Measurements from ENCODE around the gene CENPA.

CENPA gene

GRCh38 chr2:26820932-26821331 lies 35.1 kb downstream of the CENPA start:
- H3K27me3 ChIP-seq (ENCODE audit: insufficient read depth, low read length): no peaks in the 10 kb centered on the region; the same call in 1 of the 2 replicates
- no peak overlapping the region for H3K9ac ChIP-seq (ENCODE audit: low read depth, low read length)
- H3K4me1 ChIP-seq (ENCODE audit: insufficient read depth, low read length): no peaks in the 10 kb centered on the region
- H3K9me3 ChIP-seq (ENCODE audit: insufficient read depth, low read depth, low read length): no peaks in the 10 kb centered on the region
- H3K27ac ChIP-seq (ENCODE audit: low read length): no peak overlapping the region
- H3K36me3 ChIP-seq (ENCODE audit: insufficient read depth, low read depth, low read length): no peaks in the 10 kb centered on the region
- no peak overlapping the region for H3K4me3 ChIP-seq (ENCODE audit: low read length)

- H3K9ac ChIP-seq (ENCODE audit: low read depth, low read length): no peak overlapping the region
- no peaks in the 10 kb centered on the region for H3K36me3 ChIP-seq (ENCODE audit: insufficient read depth, low read depth, low read length)
- H3K27ac ChIP-seq (ENCODE audit: low read length): no peak overlapping the region
- no peak overlapping the region for H3K4me3 ChIP-seq (ENCODE audit: low read length)
- no peaks in the 10 kb centered on the region; the same call in 1 of the 2 replicates for H3K27me3 ChIP-seq (ENCODE audit: insufficient read depth, low read length)
- H3K4me1 ChIP-seq (ENCODE audit: insufficient read depth, low read length): no peaks in the 10 kb centered on the region
- H3K9me3 ChIP-seq (ENCODE audit: insufficient read depth, low read depth, low read length): no peaks in the 10 kb centered on the region
Observed at GRCh38 chr2:26822877-26823276, 37.0 kb downstream of the CENPA start.

DNA sequence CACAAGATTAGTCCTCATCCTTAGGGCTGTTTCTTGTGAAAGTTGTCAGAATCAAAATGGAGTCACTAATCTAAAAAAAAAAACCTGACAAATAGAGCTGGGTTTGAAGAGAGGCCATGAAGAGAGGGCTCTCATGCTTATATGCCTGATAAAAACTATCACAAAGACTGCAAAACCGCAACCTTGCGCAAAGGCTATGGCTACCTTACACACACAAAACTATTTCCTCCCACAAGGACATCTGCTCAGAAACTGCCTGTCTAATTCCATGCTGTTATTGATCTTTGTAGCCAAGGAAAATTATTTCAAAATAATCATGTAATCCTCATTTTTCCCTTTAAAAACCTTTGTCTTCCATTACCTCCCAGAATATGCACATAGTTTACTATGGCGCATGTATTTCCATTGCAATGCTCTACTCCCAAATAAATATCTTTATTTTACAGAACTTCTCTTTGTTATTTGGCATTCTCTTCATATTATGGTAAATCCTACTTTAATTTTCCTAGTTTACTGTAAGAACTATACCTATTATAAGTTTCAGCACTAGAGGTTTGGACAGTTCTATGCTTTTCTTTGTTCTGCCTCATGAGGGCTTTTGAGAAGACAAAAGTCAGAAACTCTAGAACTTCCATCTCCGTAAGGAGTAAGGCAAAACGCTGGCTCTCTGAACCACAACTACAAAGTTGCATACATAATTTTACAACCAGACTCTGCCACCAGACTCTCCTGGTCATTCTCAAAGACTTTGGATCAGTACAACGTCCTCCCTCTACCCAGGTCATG lies 52.5 kb downstream of the CENPA start:
- no peaks in the 10 kb centered on the region for H3K9me3 ChIP-seq (ENCODE audit: insufficient read depth, low read depth, low read length)

DNA sequence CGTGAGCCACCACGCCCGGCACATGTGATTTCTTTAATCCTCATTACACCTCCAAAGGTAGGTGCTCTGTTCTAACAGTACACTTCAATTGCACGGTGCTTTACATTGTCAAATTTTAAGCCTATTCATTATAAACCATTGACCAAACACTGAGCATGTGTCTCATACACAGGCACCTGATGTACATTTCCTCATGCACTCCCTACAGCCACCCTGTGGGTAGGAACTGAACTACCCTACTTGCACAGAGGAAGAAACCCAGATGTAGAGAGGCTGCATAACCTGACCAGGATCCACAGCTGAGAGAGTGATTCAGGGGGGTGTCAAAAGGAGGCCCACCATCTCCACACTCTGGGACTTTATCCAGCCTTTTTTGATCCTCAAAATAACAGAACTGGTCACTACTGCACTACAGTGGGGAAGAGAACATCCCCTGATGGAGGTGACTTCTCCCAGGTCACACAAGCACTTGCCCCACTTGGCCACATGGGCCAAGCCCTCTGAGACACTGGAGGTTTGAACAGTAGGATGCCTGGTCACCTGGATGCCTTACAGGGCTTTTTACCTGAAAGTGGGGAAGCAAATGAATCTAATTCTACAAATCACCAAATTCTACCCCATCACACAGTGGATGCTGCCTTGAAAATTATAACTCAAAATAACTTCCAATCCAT lies 55.2 kb downstream of the CENPA start:
- Histone ChIP-seq H3K36me3 (ENCODE audit: insufficient read depth, low read depth, low read length) (no peaks in the 10 kb centered on the region), H3K27ac (ENCODE audit: low read length) (no peak overlapping the region), H3K9me3 (ENCODE audit: insufficient read depth, low read depth, low read length) (no peaks in the 10 kb centered on the region), H3K27me3 (ENCODE audit: insufficient read depth, low read length) (peaks cover 37% of the 10 kb centered on the region), H3K4me1 (ENCODE audit: insufficient read depth, low read length) (no peaks in the 10 kb centered on the region), H3K4me3 (ENCODE audit: low read length) (no peak overlapping the region), H3K9ac (ENCODE audit: low read depth, low read length) (no peak overlapping the region)

More for the DNA sequence above, 52.5 kb downstream of the CENPA start:
- no peak overlapping the region for H3K9ac ChIP-seq (ENCODE audit: low read depth, low read length)
- H3K4me1 ChIP-seq (ENCODE audit: insufficient read depth, low read length): no peaks in the 10 kb centered on the region
- H3K36me3 ChIP-seq (ENCODE audit: insufficient read depth, low read depth, low read length): no peaks in the 10 kb centered on the region
- H3K4me3 ChIP-seq (ENCODE audit: low read length): no peak overlapping the region
- no peak overlapping the region for H3K27ac ChIP-seq (ENCODE audit: low read length)
- H3K27me3 ChIP-seq (ENCODE audit: insufficient read depth, low read length): peaks cover 31% of the 10 kb centered on the region; the same call in 1 of the 2 replicates

- Histone ChIP-seq H3K27ac (ENCODE audit: low read length) (no peak overlapping the region), H3K36me3 (ENCODE audit: insufficient read depth, low read depth, low read length) (no peaks in the 10 kb centered on the region), H3K9ac (ENCODE audit: low read depth, low read length) (no peak overlapping the region), H3K9me3 (ENCODE audit: insufficient read depth, low read depth, low read length) (no peaks in the 10 kb centered on the region), H3K27me3 (ENCODE audit: insufficient read depth, low read length) (peaks cover 49% of the 10 kb centered on the region), H3K4me3 (ENCODE audit: low read length) (no peak overlapping the region), H3K4me1 (ENCODE audit: insufficient read depth, low read length) (no peaks in the 10 kb centered on the region)
Observed at GRCh38 chr2:26843041-26843440, 57.2 kb downstream of the CENPA start.

All from iPS-20b (cell line).